GM12878 (cell line): ENCODE results near the gene CFDP1. TPM values are rescaled to one million over a fixed set of nuclear protein-coding genes. Genes with fewer than 3 reads are reported as not detected.
A peak's percentile ranks its signal among the peaks of the same experiment; 100 is the strongest.

ENCODE experiments used
- BCLAF1 ChIP-seq: fragments of 450-650 bp; IDR thresholded peaks from 2 replicates; pipeline ENCODE4 v1.6.1; 2017; ENCODE audit warnings: antibody characterized with exemption, mild to moderate bottlenecking, moderate library complexity
- CUX1 ChIP-seq: IDR thresholded peaks from 2 replicates; pipeline ENCODE4 v1.6.1; 2012; ENCODE audit warnings: improper control_type of control experiment, low read depth, low read length; ENCODE audit not compliant: insufficient replicate concordance
- HSF1 ChIP-seq: fragments of 150-350 bp; IDR thresholded peaks from 2 replicates; pipeline ENCODE4 v1.6.1; 2014; ENCODE audit warnings: mild to moderate bottlenecking, low read depth, low read length
- NBN ChIP-seq: fragments of 450-650 bp; IDR thresholded peaks from 2 replicates; pipeline ENCODE4 v1.6.1; 2016
- ZBED1 ChIP-seq: IDR thresholded peaks from 2 replicates; pipeline ENCODE4 v1.6.1; 2016; ENCODE audit warnings: borderline replicate concordance
- polyA plus RNA-seq, 11 experiments: library from polyadenylated mRNA; depleted of rRNA in 4 of 11; unstranded in 6 of 11; stranded (reverse) in 5 of 11; fragments of >200 nt; fragmentation: Nextera tagmentation in 4 of 11; fragmentation: Illumina TruSeq in 1 of 11; extraction: Ambion mirVana in 4 of 11; extraction: Trizol in 1 of 11; gene quantifications; 1 replicate in 1 of 11; 2 replicates in 10 of 11; pipeline versions ENCODE4 v1.2.1 to v1.2.3, GENCODE V29; 2011 to 2016; ENCODE audit warnings: inconsistent platforms in 2 of 11, missing spikeins in 2 of 11, low read depth in 1 of 11
- total RNA-seq, 4 experiments: library from RNA; depleted of rRNA in 3 of 4; stranded (reverse); fragments of >200 nt in 3 of 4; fragmentation: Illumina TruSeq in 1 of 4; extraction: Trizol in 1 of 4; gene quantifications; 2 replicates each; pipeline versions ENCODE4 v1.2.1 to v1.2.3, GENCODE V29; 2013 to 2021

The CFDP1 gene
- total and polyA plus RNA-seq, 10 of the 15 experiments (the other 5 are each of a cell fraction or from before 2014, with no cell fraction given), result 22.3 to 64.8 (median 36.7) TPM

GRCh38 chr16:75264999-75265910, 168.0 kb downstream of the CFDP1 start (continued):
- TF ChIP-seq CUX1 (no peak), HSF1 (no peak), ZBED1 (no peak), BCLAF1 (0 out of 2 replicates have a peak, but pooled peaks have one; percentile 32), NBN (no peak)
